GM19193 (cell line): ENCODE results near the gene MED1.

ENCODE experiments used
- POLR2A ChIP-seq: IDR thresholded peaks from 4 replicates; pipeline ENCODE4 v1.6.1; 2011; ENCODE audit not compliant: insufficient read depth, insufficient read length; ENCODE audit errors: extremely low read depth

MED1 gene

GRCh38 chr17:39393736-39394135, 57.3 kb downstream of the MED1 start:
- no peak for TF ChIP-seq POLR2A

GRCh38 chr17:39391448-39391847, 59.6 kb downstream of the MED1 start:
- TF ChIP-seq POLR2A = no peak

GRCh38 chr17:39385040-39385439, 66.0 kb downstream of the MED1 start:
- no peak for TF ChIP-seq POLR2A

- TF ChIP-seq POLR2A = no peak
These were observed 70.9 kb downstream of the MED1 start for GRCh38 chr17:39380144-39380543.

- TF ChIP-seq POLR2A = no peak
These were observed 74.6 kb downstream of the MED1 start for GRCh38 chr17:39376434-39376833.

- no peak for TF ChIP-seq POLR2A
These were observed 85.2 kb downstream of the MED1 start for GRCh38 chr17:39365872-39366271.

GRCh38 chr17:39365242-39365641, 85.8 kb downstream of the MED1 start:
- TF ChIP-seq POLR2A = no peak

- no peak for TF ChIP-seq POLR2A
These were observed 86.6 kb downstream of the MED1 start for GRCh38 chr17:39364236-39365025.

GRCh38 chr17:39361064-39361463, 90.0 kb downstream of the MED1 start:
- TF ChIP-seq POLR2A = no peak

- no peak for TF ChIP-seq POLR2A
These were observed 90.5 kb downstream of the MED1 start for GRCh38 chr17:39360537-39360936.

- TF ChIP-seq POLR2A = no peak
These were observed 91.1 kb downstream of the MED1 start for GRCh38 chr17:39359994-39360393.

GRCh38 chr17:39357986-39358385, 93.1 kb downstream of the MED1 start:
- TF ChIP-seq POLR2A = no peak

- TF ChIP-seq POLR2A = no peak
These were observed 93.6 kb downstream of the MED1 start for GRCh38 chr17:39357488-39357887.
